IMR-90 (cell line): ENCODE measurements around the gene TMEM144. TPM values are rescaled to one million over a fixed set of nuclear protein-coding genes. Genes with fewer than 3 reads are reported as not detected.

Experiments used
- ATAC-seq: fragments of 200-7000 bp; cut with Tn5 transposase; 2 replicates; pipeline ENCODE4 v1.9.1; 2020; ENCODE audit warnings: low read depth, mild to moderate bottlenecking, moderate library complexity
- BruUV-seq: library from RNA; stranded (reverse); fragments of 400-500 nt; replicated peaks from 2 replicates; lab custom pipeline; 2021; lab: Mats Ljungman, UMichigan
- CTCF ChIA-PET: fragments of 300-600 bp; formaldehyde crosslinking; extraction: SDS; loops from one replicate; lab custom pipeline; 2021; ENCODE audit warnings: antibody characterized with exemption; lab: Yijun Ruan, JAX
- POLR2A ChIA-PET: fragments of 300-600 bp; sonication (Branson Sonifier 250); formaldehyde crosslinking; loops from one replicate; lab custom pipeline; 2022; ENCODE audit warnings: antibody characterized with exemption; ENCODE audit not compliant: unreplicated experiment; lab: Charles Lee
- DNase-seq: peaks from one replicate; pipeline ENCODE4 v3.0.0; 2013
- H2AFZ ChIP-seq: replicated peaks from 2 replicates; pipeline ENCODE3; 2013; ENCODE audit warnings: low read length, mild to moderate bottlenecking; ENCODE audit not compliant: poor library complexity
- H2AK5ac ChIP-seq: 2 replicates; pipeline ENCODE4 v1.6.1; 2013; ENCODE audit warnings: low read depth, low read length, inconsistent platforms
- H2AK9ac ChIP-seq: replicated peaks from 2 replicates; pipeline ENCODE3; 2013; ENCODE audit warnings: mild to moderate bottlenecking, low read depth, low read length, moderate library complexity; ENCODE audit not compliant: poor library complexity
- H2BK120ac ChIP-seq: 2 replicates; pipeline ENCODE4 v1.6.1; 2013; ENCODE audit warnings: low read depth, low read length, inconsistent platforms
- H2BK15ac ChIP-seq: 3 replicates; pipeline ENCODE4 v1.6.1; 2013; ENCODE audit warnings: low read depth, low read length, inconsistent platforms
- H2BK20ac ChIP-seq: 2 replicates; pipeline ENCODE4 v1.6.1; 2013; ENCODE audit warnings: low read depth, mild to moderate bottlenecking, inconsistent platforms, low read length, moderate library complexity
- H2BK5ac ChIP-seq: 2 replicates; pipeline ENCODE4 v1.6.1; 2013; ENCODE audit warnings: mild to moderate bottlenecking, low read depth, low read length, inconsistent platforms; ENCODE audit not compliant: poor library complexity, severe bottlenecking
- H3K14ac ChIP-seq: replicated peaks from 2 replicates; pipeline ENCODE4 v1.6.1; 2013; ENCODE audit warnings: low read depth, low read length, inconsistent platforms
- H3K18ac ChIP-seq: 2 replicates; pipeline ENCODE4 v1.6.1; 2013; ENCODE audit warnings: low read depth, low read length, control low read depth
- H3K23ac ChIP-seq: 2 replicates; pipeline ENCODE4 v1.6.1; 2013; ENCODE audit warnings: low read depth, low read length, inconsistent platforms
- H3K27ac ChIP-seq: 2 replicates; pipeline ENCODE4 v1.5.1; 2013; ENCODE audit warnings: mild to moderate bottlenecking, control low read depth, low read length; ENCODE audit not compliant: insufficient read depth
- H3K27me3 ChIP-seq: 2 replicates; pipeline ENCODE4 v1.6.1; 2013; ENCODE audit warnings: low read length; ENCODE audit not compliant: control insufficient read depth, insufficient read depth
- H3K36me3 ChIP-seq: 2 replicates; pipeline ENCODE4 v1.6.1; 2013; ENCODE audit warnings: low read length, mixed read lengths; ENCODE audit not compliant: control insufficient read depth, insufficient read depth
- H3K4ac ChIP-seq: 2 replicates; pipeline ENCODE4 v1.6.1; 2013; ENCODE audit warnings: low read depth, low read length, inconsistent platforms
- H3K4me1 ChIP-seq: 2 replicates; pipeline ENCODE4 v1.6.1; 2013; ENCODE audit warnings: low read length, mixed read lengths; ENCODE audit not compliant: control insufficient read depth, insufficient read depth
- H3K4me2 ChIP-seq: 2 replicates; pipeline ENCODE4 v1.6.1; 2013; ENCODE audit warnings: low read depth, mild to moderate bottlenecking, control low read depth, low read length, moderate library complexity
- H3K4me3 ChIP-seq: 2 replicates; pipeline ENCODE4 v1.5.1; 2013; ENCODE audit warnings: low read depth, mild to moderate bottlenecking, control low read depth, low read length, moderate library complexity; ENCODE audit not compliant: insufficient read depth
- H3K56ac ChIP-seq: 2 replicates; pipeline ENCODE4 v1.6.1; 2013; ENCODE audit warnings: low read length, inconsistent platforms; ENCODE audit not compliant: insufficient read depth; ENCODE audit errors: extremely low read depth
- H3K79me1 ChIP-seq, 2 experiments: 2 replicates each; pipeline ENCODE4 v1.6.1; 2013; ENCODE audit warnings: low read length in 2 of 2, inconsistent platforms in 1 of 2, low read depth in 1 of 2
- H3K9ac ChIP-seq: 2 replicates; pipeline ENCODE4 v1.6.1; 2013; ENCODE audit warnings: low read depth, low read length, control low read depth
- H3K9me1 ChIP-seq: 2 replicates; pipeline ENCODE4 v1.6.1; 2013; ENCODE audit warnings: low read length, inconsistent platforms; ENCODE audit not compliant: insufficient read depth
- H3K9me3 ChIP-seq: 2 replicates; pipeline ENCODE4 v1.6.1; 2013; ENCODE audit warnings: low read length; ENCODE audit not compliant: control insufficient read depth, insufficient read depth
- H4K20me1 ChIP-seq: 2 replicates; pipeline ENCODE4 v1.6.1; 2013; ENCODE audit warnings: low read length, inconsistent platforms; ENCODE audit not compliant: insufficient read depth
- H4K5ac ChIP-seq: 2 replicates; pipeline ENCODE4 v1.6.1; 2013; ENCODE audit warnings: mild to moderate bottlenecking, low read depth, low read length, control low read depth
- H4K8ac ChIP-seq, 2 experiments: 2 replicates each; pipeline ENCODE4 v1.6.1; 2013; ENCODE audit warnings: low read depth in 2 of 2, low read length in 2 of 2, control low read depth in 1 of 2, inconsistent platforms in 1 of 2
- H4K91ac ChIP-seq: 2 replicates; pipeline ENCODE4 v1.6.1; 2013; ENCODE audit warnings: low read depth, low read length, inconsistent platforms; ENCODE audit not compliant: insufficient read depth
- BHLHE40 ChIP-seq: fragments of 150-350 bp; IDR thresholded peaks from 2 replicates; pipeline ENCODE4 v1.6.1; 2016; ENCODE audit warnings: mild to moderate bottlenecking, low read depth, low read length
- CEBPB ChIP-seq: IDR thresholded peaks from 2 replicates; pipeline ENCODE4 v1.6.1; 2012; ENCODE audit warnings: low read depth, low read length, improper control_type of control experiment
- CHD1 ChIP-seq: IDR thresholded peaks from 2 replicates; pipeline ENCODE4 v1.6.1; 2012; ENCODE audit warnings: low read depth, low read length, improper control_type of control experiment
- CTCF ChIP-seq: conservative IDR thresholded peaks from 2 replicates; pipeline ENCODE4 v1.5.1; 2012; ENCODE audit warnings: mild to moderate bottlenecking, low read depth, low read length, improper control_type of control experiment
- ELK1 ChIP-seq: fragments of 150-350 bp; IDR thresholded peaks from 2 replicates; pipeline ENCODE4 v1.6.1; 2016; ENCODE audit warnings: low read depth, mild to moderate bottlenecking, low read length, moderate library complexity, borderline replicate concordance
- FOS ChIP-seq: fragments of 150-350 bp; IDR thresholded peaks from 2 replicates; pipeline ENCODE4 v1.6.1; 2016; ENCODE audit warnings: low read depth, low read length
- MAFK ChIP-seq: IDR thresholded peaks from 2 replicates; pipeline ENCODE4 v1.6.1; 2012; ENCODE audit warnings: low read depth, low read length, improper control_type of control experiment
- MAZ ChIP-seq: IDR thresholded peaks from 2 replicates; pipeline ENCODE4 v1.6.1; 2012; ENCODE audit warnings: low read depth, mild to moderate bottlenecking, low read length, improper control_type of control experiment, moderate library complexity, borderline replicate concordance
- MXI1 ChIP-seq: IDR thresholded peaks from 2 replicates; pipeline ENCODE4 v1.6.1; 2012; ENCODE audit warnings: low read depth, mild to moderate bottlenecking, low read length, moderate library complexity, borderline replicate concordance
- NFE2L2 ChIP-seq: fragments of 150-350 bp; IDR thresholded peaks from 2 replicates; pipeline ENCODE4 v1.6.1; 2016; ENCODE audit warnings: low read depth, mild to moderate bottlenecking, low read length
- POLR2A ChIP-seq: IDR thresholded peaks from 2 replicates; pipeline ENCODE4 v1.6.1; 2012; ENCODE audit warnings: mild to moderate bottlenecking, low read depth, low read length
- RAD21 ChIP-seq: IDR thresholded peaks from 2 replicates; pipeline ENCODE4 v1.6.1; 2012; ENCODE audit warnings: low read length, improper control_type of control experiment
- RCOR1 ChIP-seq: IDR thresholded peaks from 2 replicates; pipeline ENCODE4 v1.6.1; 2012; ENCODE audit warnings: mild to moderate bottlenecking, low read length, improper control_type of control experiment; ENCODE audit not compliant: insufficient replicate concordance
- RFX5 ChIP-seq: IDR thresholded peaks from 2 replicates; pipeline ENCODE4 v1.8.0; 2012; ENCODE audit warnings: low read depth, mild to moderate bottlenecking, low read length, moderate library complexity
- SMC3 ChIP-seq: fragments of 150-350 bp; IDR thresholded peaks from 2 replicates; pipeline ENCODE4 v1.6.1; 2016; ENCODE audit warnings: low read depth, mild to moderate bottlenecking, antibody characterized with exemption, low read length, moderate library complexity
- USF2 ChIP-seq: fragments of 150-350 bp; IDR thresholded peaks from 2 replicates; pipeline ENCODE4 v1.6.1; 2017; ENCODE audit warnings: mild to moderate bottlenecking, antibody characterized with exemption, low read length, low read depth
- WGBS, 2 experiments: methylation state at CpG; one replicate each; pipeline versions ENCODE4 v1.1.5 to v1.1.7; 2013; ENCODE audit warnings: missing lambda C conversion rate in 2 of 2; ENCODE audit not compliant: insufficient read length in 1 of 2; ENCODE audit errors: extremely low coverage in 2 of 2; 5-methylcytosine and 5-hydroxymethylcytosine counted together
- dilution Hi-C: fragments of 300-500 bp; cut with HindIII; formaldehyde crosslinking; loops from one replicate; pipeline ENCODE4 v1.14.3; 2018; ENCODE audit warnings: low sequenced_read_pairs; ENCODE audit not compliant: unreplicated experiment
- in situ Hi-C: fragments of 300-500 bp; cut with MboI; formaldehyde crosslinking; loops from 3 replicates; pipeline ENCODE4 v1.14.3; 2019; ENCODE audit warnings: low sequenced_read_pairs, inconsistent platforms, mixed read lengths
- intact Hi-C: fragments of 100-400 bp; cut with micrococcal nuclease; formaldehyde crosslinking; loops from 2 replicates; pipeline ENCODE4 v1.10.0; 2022
- polyA plus RNA-seq, 3 experiments: library from polyadenylated mRNA; depleted of rRNA; stranded (reverse); fragments of >200 nt; gene quantifications; 2 replicates each; pipeline ENCODE4 v1.2.3, GENCODE V29; 2012; ENCODE audit warnings: low replicate concordance in 1 of 3
- total RNA-seq: library from RNA; depleted of rRNA; stranded (reverse); fragments of >200 nt; gene quantifications from 2 replicates; pipeline ENCODE4 v1.2.3, GENCODE V29; 2012

The TMEM144 gene
- total and polyA plus RNA-seq, 2 of the 4 experiments (the other 2 are of a cell fraction), result 0.58 to 2.2 TPM

- H3K9ac ChIP-seq, result no peak overlapping the region
- no peak overlapping the region for H3K23ac ChIP-seq
- dilution Hi-C loops, result no loop called here
- H2BK5ac ChIP-seq, result no peak overlapping the region
- H4K91ac ChIP-seq, result no peak overlapping the region
- H2AK9ac ChIP-seq, result no peak overlapping the region
- no peak overlapping the region for H4K5ac ChIP-seq
- DNase-seq (no peak), ATAC-seq (no peak)
- H3K4me1 ChIP-seq, result no peaks in the 10 kb centered on the region
- no peaks in the 10 kb centered on the region for H3K9me3 ChIP-seq
- in situ Hi-C loops, result no loop called here
- no peak overlapping the region for H2BK120ac ChIP-seq
- TF ChIP-seq NFE2L2 (no peak), RAD21 (no peak), MXI1 (no peak), POLR2A (no peak), MAFK (no peak), USF2 (no peak), RCOR1 (no peak), FOS (no peak), BHLHE40 (no peak), SMC3 (no peak), CTCF (no peak), CHD1 (no peak), ELK1 (no peak), CEBPB (no peak), RFX5 (no peak), MAZ (no peak)
- no peak overlapping the region for H3K27ac ChIP-seq
- no peak overlapping the region for H3K4ac ChIP-seq
- ChIA-PET CTCF (no interaction called here), POLR2A (no interaction called here)
- no peak overlapping the region for H2BK20ac ChIP-seq
- no peaks in the 10 kb centered on the region for H3K27me3 ChIP-seq
- H3K14ac ChIP-seq, result no peak overlapping the region
- H3K56ac ChIP-seq, result no peak overlapping the region
- H3K36me3 ChIP-seq, result no peaks in the 10 kb centered on the region
- H3K4me2 ChIP-seq, result no peak overlapping the region
- no peaks in the 10 kb centered on the region for H3K79me1 ChIP-seq
- WGBS, 2 experiments, result no CpG with 5 or more reads among the region's 5 CpGs
- H3K9me1 ChIP-seq, result no peaks in the 10 kb centered on the region
- no peak overlapping the region for H3K4me3 ChIP-seq
- no peak overlapping the region for H2AFZ ChIP-seq
- no peak overlapping the region for H3K18ac ChIP-seq
- intact Hi-C loops, result no loop called here
- no TSS peak for BruUV-seq
- no peaks in the 10 kb centered on the region for H4K20me1 ChIP-seq
- H4K8ac ChIP-seq, result no peak overlapping the region
- no peak overlapping the region for H2BK15ac ChIP-seq
- H2AK5ac ChIP-seq, result no peak overlapping the region
Observed at GRCh38 chr4:158229768-158230167, 19.5 kb downstream of the TMEM144 start.
